DND-41 (cell line): ENCODE measurements around the gene ERMAP.

Experiments
- ATAC-seq: fragments of 200-7000 bp; cut with Tn5 transposase; 3 replicates; pipeline ENCODE4 v1.9.1; 2021; ENCODE audit warnings: low read depth; ENCODE audit not compliant: insufficient read depth
- DNase-seq: peaks from one replicate; pipeline ENCODE4 v3.0.0-alpha.2; 2020
- H2AFZ ChIP-seq: 2 replicates; pipeline ENCODE4 v1.6.0; 2012; ENCODE audit warnings: low read depth, low read length
- H3K27ac ChIP-seq: 2 replicates; pipeline ENCODE4 v1.5.1; 2012; ENCODE audit warnings: low read length, inconsistent platforms
- H3K27me3 ChIP-seq: fragments of 200-600 bp; sonication (generic); 2 replicates; pipeline ENCODE4 v1.6.0; 2012; ENCODE audit warnings: low read length, mild to moderate bottlenecking, inconsistent platforms; ENCODE audit not compliant: insufficient read depth, poor library complexity
- H3K36me3 ChIP-seq: 2 replicates; pipeline ENCODE4 v1.5.1; 2012; ENCODE audit warnings: low read length, inconsistent platforms; ENCODE audit not compliant: insufficient read depth
- H3K4me1 ChIP-seq: 2 replicates; pipeline ENCODE4 v1.5.1; 2012; ENCODE audit warnings: mild to moderate bottlenecking, low read length; ENCODE audit not compliant: insufficient read depth
- H3K4me2 ChIP-seq: 2 replicates; pipeline ENCODE4 v1.6.0; 2012; ENCODE audit warnings: mild to moderate bottlenecking, moderate library complexity, low read length, inconsistent platforms; ENCODE audit not compliant: insufficient read depth
- H3K4me3 ChIP-seq, 2 experiments: fragments of 200-600 bp in 1 of 2; shearing (Covaris generic) in 1 of 2; 2 replicates each; pipeline ENCODE4 v1.5.1; 2012 to 2016; ENCODE audit warnings: inconsistent platforms in 2 of 2, low read length in 2 of 2, mild to moderate bottlenecking in 2 of 2, low read depth in 1 of 2, moderate library complexity in 1 of 2
- H3K79me2 ChIP-seq: 2 replicates; pipeline ENCODE4 v1.6.0; 2012; ENCODE audit warnings: low read length, inconsistent platforms; ENCODE audit not compliant: insufficient read depth
- H3K9ac ChIP-seq: 2 replicates; pipeline ENCODE4 v1.6.0; 2012; ENCODE audit warnings: low read depth, mild to moderate bottlenecking, inconsistent platforms, low read length, moderate library complexity
- H3K9me3 ChIP-seq: 2 replicates; pipeline ENCODE4 v1.5.1; 2012; ENCODE audit warnings: low read length, moderate library complexity, mild to moderate bottlenecking, inconsistent platforms; ENCODE audit not compliant: insufficient read depth, severe bottlenecking
- H4K20me1 ChIP-seq: 2 replicates; pipeline ENCODE4 v1.6.0; 2012; ENCODE audit warnings: low read length; ENCODE audit not compliant: insufficient read depth
- CTCF ChIP-seq: IDR thresholded peaks from 2 replicates; pipeline ENCODE4 v1.5.1; 2012; ENCODE audit warnings: borderline replicate concordance, low read length, moderate library complexity, mild to moderate bottlenecking; ENCODE audit not compliant: poor library complexity, severe bottlenecking; ENCODE audit errors: extremely low read depth
- EZH2 ChIP-seq: IDR thresholded peaks from 3 replicates; pipeline ENCODE4 v1.6.1; 2012; ENCODE audit warnings: borderline replicate concordance, low read depth, mild to moderate bottlenecking, moderate library complexity, low read length, inconsistent platforms; ENCODE audit not compliant: severe bottlenecking

The ERMAP gene

GRCh38 chr1:42845193-42845592 lies 28.3 kb downstream of the ERMAP start:
- Histone ChIP-seq H3K9me3 (no peaks in the 10 kb centered on the region), H3K27me3 (no peaks in the 10 kb centered on the region), H3K27ac (no peak overlapping the region), H3K36me3 (peaks cover 11% of the 10 kb centered on the region), H3K4me2 (peak overlapping the region; percentile 90; the same call in 1 of the 2 replicates), H3K4me1 (peaks cover 37% of the 10 kb centered on the region), H2AFZ (no peak overlapping the region), H4K20me1 (no peaks in the 10 kb centered on the region), H3K79me2 (peaks cover 20% of the 10 kb centered on the region), H3K9ac (no peak overlapping the region), H3K4me3 (no peak overlapping the region)
- no peak for DNase-seq
- ATAC-seq: no peak
- TF ChIP-seq CTCF: no peak
- TF ChIP-seq EZH2: no peak

- H4K20me1 ChIP-seq: no peaks in the 10 kb centered on the region
- H3K79me2 ChIP-seq: peaks cover 20% of the 10 kb centered on the region
- peaks cover 18% of the 10 kb centered on the region for H3K36me3 ChIP-seq
- H3K27ac ChIP-seq: peak overlapping the region; percentile 69
- peak overlapping the region; percentile 90 for H3K4me2 ChIP-seq
- no peak for ATAC-seq
- no peak for DNase-seq
- TF ChIP-seq CTCF (no peak), EZH2 (no peak)
- peak overlapping the region; percentile 31 to 98; a peak in 3 of 4 replicates for H3K4me3 ChIP-seq
- no peaks in the 10 kb centered on the region for H3K9me3 ChIP-seq
- no peaks in the 10 kb centered on the region for H3K27me3 ChIP-seq
- peak overlapping the region; percentile 83 for H3K9ac ChIP-seq
- H2AFZ ChIP-seq: peak overlapping the region; percentile 95
- peaks cover 37% of the 10 kb centered on the region for H3K4me1 ChIP-seq
Measured at GRCh38 chr1:42845866-42846256, 28.9 kb downstream of the ERMAP start.

- H3K4me3 ChIP-seq: peak within 1 kb of the TSS; percentile 82 to 98
- peak within 1 kb of the TSS; percentile 95 for H2AFZ ChIP-seq
- no peaks in the 10 kb centered on the region for H3K27me3 ChIP-seq
- peaks cover 24% of the 10 kb centered on the region for H3K36me3 ChIP-seq
- DNase-seq (peak; percentile 95), ATAC-seq (peak; percentile 97)
- no peak for TF ChIP-seq EZH2
- TF ChIP-seq CTCF: peak; percentile 69
- peak within 1 kb of the TSS; percentile 90 for H3K4me2 ChIP-seq
- no peaks in the 10 kb centered on the region for H3K9me3 ChIP-seq
- peak within 1 kb of the TSS; percentile 78 for H3K27ac ChIP-seq
- peaks cover 20% of the 10 kb centered on the region for H3K79me2 ChIP-seq
- peaks cover 37% of the 10 kb centered on the region for H3K4me1 ChIP-seq
- H4K20me1 ChIP-seq: peaks cover 3% of the 10 kb centered on the region
- H3K9ac ChIP-seq: peak within 1 kb of the TSS; percentile 83
Measured at GRCh38 chr1:42846257-42847110, 29.6 kb downstream of the ERMAP start, which contains the start of gene ZNF691. TSS of gene ZNF691 (plus strand) at chr1:42846613. CDS start at chr1:42849659, 3,046 bp downstream.
